Upper lobe of left lung (tissue), 4 donors: ENCODE results near the gene ABCA7.

ENCODE experiments used
- CTCF ChIP-seq, 6 experiments: fragments of 450-650 bp in 4 of 6; fragments of 200-600 bp in 2 of 6; sonication (generic) in 2 of 6; IDR thresholded peaks; one replicate each; pipeline ENCODE4 v1.5.1; 2016 to 2019; ENCODE audit warnings: antibody characterized with exemption in 6 of 6
- EP300 ChIP-seq, 4 donors: sonication (generic); formaldehyde crosslinking; IDR thresholded peaks; one replicate each; pipeline ENCODE4 v1.5.1; 2017; ENCODE audit warnings: antibody characterized with exemption in 4 of 4, control low read depth in 2 of 4
- POLR2A ChIP-seq, 4 donors: fragments of 450-650 bp; IDR thresholded peaks; one replicate each; pipeline ENCODE4 v1.5.1; 2016 to 2017; ENCODE audit warnings: antibody characterized with exemption in 4 of 4, mild to moderate bottlenecking in 2 of 4
- POLR2AphosphoS5 ChIP-seq, 2 donors: sonication (generic); formaldehyde crosslinking; IDR thresholded peaks; one replicate each; pipeline ENCODE4 v1.5.1; 2017; ENCODE audit warnings: antibody characterized with exemption in 2 of 2

- TF ChIP-seq CTCF (IDR thresholded peaks at IDR 0.05) (peak in 2 of 6 experiments; percentile 29 to 48), POLR2AphosphoS5 (IDR thresholded peaks at IDR 0.05) (peak; percentile 69 to 77), POLR2A (IDR thresholded peaks at IDR 0.05) (peak in 1 of 4 donors; percentile 10), EP300 (IDR thresholded peaks at IDR 0.05) (peak in 2 of 4 donors; percentile 27 to 50)
Observed at GRCh38 chr19:1069009-1069779, 29.3 kb downstream of the ABCA7 start.
